Skeletal muscle satellite cell (primary cell): Measurements from ENCODE around the gene FXYD4.

Source experiments
- H3K27me3 ChIP-seq: 2 replicates; pipeline ENCODE4 v1.7.0; 2013; ENCODE audit warnings: low read length; ENCODE audit not compliant: control insufficient read depth, insufficient read depth
- H3K36me3 ChIP-seq: 2 replicates; pipeline ENCODE4 v1.7.0; 2013; ENCODE audit warnings: mild to moderate bottlenecking, control low read depth, low read length; ENCODE audit not compliant: insufficient read depth
- H3K4me1 ChIP-seq: 2 replicates; pipeline ENCODE4 v1.7.0; 2013; ENCODE audit warnings: low read length; ENCODE audit not compliant: control insufficient read depth, insufficient read depth
- H3K4me2 ChIP-seq: 2 replicates; pipeline ENCODE4 v1.7.0; 2013; ENCODE audit warnings: mild to moderate bottlenecking, low read length
- H3K4me3 ChIP-seq: 2 replicates; pipeline ENCODE4 v1.7.0; 2013; ENCODE audit warnings: low read length
- H3K9ac ChIP-seq: 2 replicates; pipeline ENCODE4 v1.7.0; 2013; ENCODE audit warnings: mild to moderate bottlenecking, low read depth, low read length, moderate library complexity
- H3K9me3 ChIP-seq: replicated peaks from 2 replicates; pipeline ENCODE4 v1.7.0; 2013; ENCODE audit warnings: mild to moderate bottlenecking, control low read depth, low read length

FXYD4 gene

DNA sequence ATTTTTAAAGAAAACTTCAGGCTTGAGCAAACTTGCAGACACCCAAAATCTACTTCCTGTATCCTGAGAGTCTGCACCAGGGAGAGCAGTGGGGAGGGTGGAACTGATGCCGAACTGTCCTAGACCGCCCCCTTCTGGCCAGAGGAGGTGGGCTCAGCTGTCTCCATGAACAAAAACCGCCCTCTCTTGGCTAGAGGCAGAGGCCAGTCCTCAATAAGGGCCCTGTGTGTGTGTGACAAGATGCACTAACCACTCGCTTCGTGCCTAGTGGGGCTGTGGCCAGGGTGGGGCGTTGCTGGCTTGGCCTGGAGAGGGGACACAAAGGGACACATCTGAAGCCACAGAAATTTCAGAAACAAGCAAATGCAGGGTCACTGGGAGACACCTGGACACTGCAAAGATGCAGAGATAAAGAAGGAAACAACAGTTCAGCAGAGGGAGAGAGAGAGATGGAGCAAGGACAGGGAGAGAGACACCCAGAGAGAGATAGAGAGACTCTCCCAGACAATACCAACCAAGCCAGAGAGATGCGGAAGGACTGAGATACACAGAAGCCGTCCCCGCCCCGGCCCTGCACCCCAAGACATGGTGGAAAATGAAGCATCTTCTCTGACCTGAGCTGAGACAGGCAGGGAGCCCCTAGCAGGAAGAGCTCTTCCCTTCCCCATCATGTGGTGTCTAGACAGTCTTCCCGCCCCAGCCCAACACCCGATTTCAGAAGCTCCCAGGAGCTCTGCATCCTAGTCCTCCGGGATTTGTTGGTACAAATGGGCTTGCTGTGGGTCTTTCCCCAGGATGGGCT is 22.7 kb upstream of the FXYD4 start:
- H3K36me3 ChIP-seq, result no peaks in the 10 kb centered on the region
- no peaks in the 10 kb centered on the region for H3K9me3 ChIP-seq
- H3K4me1 ChIP-seq, result no peaks in the 10 kb centered on the region
- H3K27me3 ChIP-seq, result peaks cover 18% of the 10 kb centered on the region
- no peak overlapping the region for H3K4me2 ChIP-seq
- no peak overlapping the region for H3K9ac ChIP-seq
- no peak overlapping the region for H3K4me3 ChIP-seq

DNA sequence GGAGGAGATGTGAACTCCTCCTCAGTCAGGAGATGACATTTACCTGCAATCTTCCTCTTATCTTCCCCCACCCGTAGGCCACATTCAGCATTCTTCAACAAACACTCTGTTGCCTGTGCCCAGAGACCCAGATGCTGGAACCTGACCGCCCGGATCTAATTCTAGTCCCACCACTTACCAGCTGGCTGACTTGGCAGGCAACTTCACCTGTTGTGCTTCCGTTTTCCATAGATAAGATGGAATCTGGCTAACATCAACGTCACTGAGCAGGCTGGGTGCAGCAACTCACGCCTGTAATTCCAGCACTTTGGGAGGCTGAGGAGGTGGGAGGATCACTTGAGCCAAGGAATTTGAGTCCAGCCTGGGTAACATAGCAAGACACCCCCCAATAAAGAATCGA is 21.3 kb upstream of the FXYD4 start:
- H3K9me3 ChIP-seq, result no peaks in the 10 kb centered on the region
- H3K4me2 ChIP-seq, result no peak overlapping the region
- no peaks in the 10 kb centered on the region for H3K36me3 ChIP-seq
- H3K27me3 ChIP-seq, result peaks cover 18% of the 10 kb centered on the region
- H3K4me1 ChIP-seq, result no peaks in the 10 kb centered on the region
- no peak overlapping the region for H3K4me3 ChIP-seq
- no peak overlapping the region for H3K9ac ChIP-seq

DNA sequence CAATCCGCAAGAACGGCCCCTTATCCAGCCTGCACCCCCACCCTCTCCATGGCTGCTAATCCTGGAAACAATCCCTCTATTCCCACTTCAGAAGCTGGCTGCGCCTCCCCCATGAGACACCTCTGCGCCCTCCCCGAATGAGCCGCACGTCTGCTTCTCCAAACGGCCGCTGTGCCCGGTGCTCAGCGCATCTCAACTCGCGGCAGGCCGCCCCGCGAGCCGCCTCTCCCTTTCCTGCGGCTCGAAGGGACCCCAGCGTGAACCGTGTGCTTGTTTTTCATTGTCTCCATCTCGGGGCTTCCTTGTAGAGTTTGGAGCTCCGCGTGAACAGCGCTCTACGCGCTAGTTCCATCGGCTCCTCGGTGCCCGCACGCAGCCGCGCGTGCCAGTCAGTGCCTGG is 20.8 kb upstream of the FXYD4 start:
- peak overlapping the region; percentile 42 for H3K4me2 ChIP-seq
- no peak overlapping the region for H3K4me3 ChIP-seq
- H3K36me3 ChIP-seq, result no peaks in the 10 kb centered on the region
- no peak overlapping the region for H3K9ac ChIP-seq
- H3K27me3 ChIP-seq, result peaks cover 18% of the 10 kb centered on the region
- H3K4me1 ChIP-seq, result peaks cover 2% of the 10 kb centered on the region
- no peaks in the 10 kb centered on the region for H3K9me3 ChIP-seq

DNA sequence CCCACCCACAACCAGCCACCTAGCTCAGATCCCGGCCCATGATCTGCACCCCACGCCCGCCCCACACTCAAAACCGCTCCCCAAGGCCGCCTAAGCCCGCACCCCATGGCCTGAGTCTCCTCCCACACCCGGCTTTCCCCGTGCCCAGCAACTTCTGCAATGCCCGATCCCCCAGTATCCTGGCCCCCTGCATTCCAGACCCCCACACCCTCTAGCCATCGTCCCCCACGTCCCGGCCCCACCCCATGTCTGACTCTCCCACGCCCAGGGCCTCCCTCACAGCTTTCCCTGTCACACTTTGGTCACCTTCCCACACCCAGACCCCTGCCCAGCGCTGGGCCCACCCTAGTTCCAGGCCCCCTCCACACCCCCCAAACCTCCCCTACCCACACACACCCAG is 20.1 kb upstream of the FXYD4 start:
- Histone ChIP-seq H3K4me3 (no peak overlapping the region), H3K4me2 (no peak overlapping the region)

DNA sequence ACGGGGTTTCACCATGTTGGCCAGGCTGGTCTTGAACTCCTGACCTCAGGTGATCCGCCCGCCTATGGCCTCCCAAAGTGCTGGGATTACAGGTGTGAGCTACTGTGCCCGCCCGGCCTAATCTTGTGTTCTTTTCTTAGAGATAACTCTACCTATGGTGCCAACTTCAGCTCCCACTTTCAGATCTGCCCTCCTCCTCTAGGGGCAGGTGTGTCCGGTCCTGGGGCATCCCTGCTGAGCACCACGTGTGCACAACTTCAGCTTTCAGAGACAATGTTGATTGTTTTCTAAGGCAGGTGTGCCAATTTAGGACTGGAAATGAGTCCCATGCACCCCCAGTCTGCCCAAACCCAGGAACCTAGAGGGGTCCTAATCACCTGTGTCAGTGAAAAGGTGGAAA is 18.5 kb upstream of the FXYD4 start:
- H3K36me3 ChIP-seq, result no peaks in the 10 kb centered on the region
- H3K27me3 ChIP-seq, result peaks cover 18% of the 10 kb centered on the region

More for the DNA sequence above, 20.1 kb upstream of the FXYD4 start:
- H3K27me3 ChIP-seq, result peaks cover 18% of the 10 kb centered on the region
- H3K9ac ChIP-seq, result no peak overlapping the region
- peaks cover 8% of the 10 kb centered on the region for H3K4me1 ChIP-seq
- H3K36me3 ChIP-seq, result no peaks in the 10 kb centered on the region
- no peaks in the 10 kb centered on the region for H3K9me3 ChIP-seq

DNA sequence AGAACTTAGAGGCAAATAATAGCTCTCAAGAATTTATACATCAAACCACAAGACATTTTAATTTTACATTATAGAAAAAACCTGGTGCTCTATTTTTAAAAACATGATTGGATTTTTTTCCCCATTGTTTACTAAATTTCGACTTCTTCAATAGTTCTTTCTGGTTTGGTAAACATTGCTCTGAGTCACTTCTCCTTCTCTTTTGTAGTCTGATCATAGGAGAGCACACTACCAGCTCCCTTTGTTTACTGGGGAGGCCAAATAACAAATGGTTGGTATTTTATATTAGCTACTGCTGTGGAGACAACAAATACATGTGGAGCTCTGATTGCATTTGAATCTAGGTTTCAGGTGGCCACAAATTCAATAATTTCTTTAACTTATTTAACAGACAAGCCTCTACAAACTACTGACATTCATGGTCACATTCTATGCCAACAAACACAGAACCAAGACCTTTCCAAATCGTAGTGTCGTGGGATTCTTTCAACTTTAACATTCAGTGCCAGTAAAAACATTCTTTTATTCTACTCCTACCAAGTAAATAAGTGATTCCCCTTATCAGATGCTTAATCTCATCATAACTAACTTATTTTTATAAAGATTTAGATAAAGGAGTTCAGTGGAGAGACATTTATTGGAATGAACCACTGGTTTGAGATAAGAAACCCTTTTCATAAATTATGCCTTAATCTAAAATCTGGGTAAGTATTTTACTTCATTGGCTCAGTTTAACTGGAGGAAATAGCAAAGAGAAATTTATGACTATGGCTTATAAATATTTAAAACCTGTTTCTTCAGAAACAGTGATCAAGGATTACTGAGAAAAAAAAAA is 17.7 kb upstream of the FXYD4 start:
- no peak overlapping the region for H3K4me3 ChIP-seq
- no peak overlapping the region for H3K4me2 ChIP-seq
- H3K36me3 ChIP-seq, result no peaks in the 10 kb centered on the region
- peaks cover 8% of the 10 kb centered on the region for H3K4me1 ChIP-seq
- H3K27me3 ChIP-seq, result peaks cover 18% of the 10 kb centered on the region
- no peaks in the 10 kb centered on the region for H3K9me3 ChIP-seq
- H3K9ac ChIP-seq, result no peak overlapping the region

More for the DNA sequence above, 18.5 kb upstream of the FXYD4 start:
- Histone ChIP-seq H3K9ac (no peak overlapping the region), H3K4me3 (no peak overlapping the region), H3K4me2 (no peak overlapping the region), H3K4me1 (peaks cover 8% of the 10 kb centered on the region), H3K9me3 (no peaks in the 10 kb centered on the region)

DNA sequence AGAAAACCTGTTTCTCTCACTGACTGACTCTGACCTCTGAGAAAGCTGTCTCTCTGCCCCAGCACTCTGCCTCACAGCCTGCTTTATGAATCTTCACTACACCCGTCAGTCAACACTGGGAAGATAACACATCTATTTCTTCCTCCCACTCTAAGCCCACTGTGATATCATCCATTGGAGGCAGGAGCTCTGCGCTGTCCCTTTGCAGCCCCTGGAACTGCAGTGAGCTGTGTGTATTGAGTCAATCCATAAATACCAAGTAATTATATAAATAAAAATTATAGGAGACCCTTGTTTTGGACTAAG is 17.2 kb upstream of the FXYD4 start:
- Histone ChIP-seq H3K36me3 (no peaks in the 10 kb centered on the region), H3K4me2 (no peak overlapping the region), H3K9ac (no peak overlapping the region), H3K4me1 (peaks cover 8% of the 10 kb centered on the region), H3K9me3 (no peaks in the 10 kb centered on the region), H3K27me3 (peaks cover 18% of the 10 kb centered on the region), H3K4me3 (no peak overlapping the region)

DNA sequence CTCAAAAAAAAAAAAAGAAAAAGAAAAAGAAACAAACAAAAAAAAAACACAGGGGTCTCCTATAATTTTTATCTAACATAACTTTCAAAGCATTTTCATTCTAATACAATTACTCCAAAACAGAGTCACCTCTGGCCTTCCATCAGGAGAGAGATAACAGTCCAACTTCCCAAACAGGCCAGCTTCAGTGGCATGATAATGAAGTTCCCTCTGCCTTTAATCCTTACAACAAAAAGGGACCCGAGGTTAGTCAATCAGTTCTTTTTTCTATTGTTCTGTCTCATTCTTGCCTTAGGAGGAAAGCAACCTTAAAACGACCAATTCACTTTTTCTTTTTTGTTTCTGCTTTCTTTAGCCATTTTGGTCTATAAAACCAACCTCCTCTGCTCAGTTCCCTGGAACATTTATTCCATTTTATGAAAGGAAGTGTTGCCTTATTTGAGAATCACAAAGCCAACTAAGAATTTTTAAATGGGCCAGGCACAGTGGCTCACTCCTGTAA is 16.5 kb upstream of the FXYD4 start:
- no peaks in the 10 kb centered on the region for H3K36me3 ChIP-seq

DNA sequence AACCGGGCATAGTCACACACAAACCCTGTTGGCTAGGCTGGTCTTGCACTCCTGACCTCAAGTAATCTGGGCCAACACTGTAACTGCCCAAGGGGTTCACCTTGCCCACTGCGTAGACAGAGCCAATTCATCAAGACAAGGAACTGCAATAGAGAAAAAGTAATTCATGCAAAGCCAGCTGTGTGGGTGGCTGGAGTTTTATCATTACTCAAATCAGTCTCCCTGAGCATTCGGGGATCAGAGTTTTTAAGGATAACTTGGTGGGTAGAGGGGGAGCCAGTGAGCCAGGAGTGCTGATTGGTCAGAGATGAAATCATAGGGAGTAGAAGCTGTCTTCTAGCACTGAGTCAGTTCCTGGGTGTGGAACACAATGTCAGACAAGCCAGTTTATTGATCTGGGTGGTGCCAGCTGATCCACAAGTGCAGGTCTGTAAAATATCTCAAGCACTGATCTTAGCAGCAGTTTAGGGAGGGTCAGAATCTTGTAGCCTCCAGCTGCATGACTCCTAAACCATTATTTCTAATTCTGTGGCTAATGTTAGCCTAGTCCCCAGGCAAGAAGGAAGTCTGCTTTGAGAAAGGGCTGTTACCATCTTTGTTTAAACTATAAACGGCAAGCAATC is 15.6 kb upstream of the FXYD4 start:
- Histone ChIP-seq H3K9ac (no peak overlapping the region), H3K4me3 (no peak overlapping the region), H3K4me1 (peaks cover 8% of the 10 kb centered on the region), H3K4me2 (peak overlapping the region; percentile 46), H3K27me3 (peaks cover 7% of the 10 kb centered on the region), H3K36me3 (no peaks in the 10 kb centered on the region), H3K9me3 (no peaks in the 10 kb centered on the region)

More for the DNA sequence above, 16.5 kb upstream of the FXYD4 start:
- H3K4me1 ChIP-seq, result peaks cover 8% of the 10 kb centered on the region
- H3K4me3 ChIP-seq, result no peak overlapping the region
- no peak overlapping the region for H3K4me2 ChIP-seq
- H3K27me3 ChIP-seq, result peaks cover 16% of the 10 kb centered on the region
- no peaks in the 10 kb centered on the region for H3K9me3 ChIP-seq
- no peak overlapping the region for H3K9ac ChIP-seq

DNA sequence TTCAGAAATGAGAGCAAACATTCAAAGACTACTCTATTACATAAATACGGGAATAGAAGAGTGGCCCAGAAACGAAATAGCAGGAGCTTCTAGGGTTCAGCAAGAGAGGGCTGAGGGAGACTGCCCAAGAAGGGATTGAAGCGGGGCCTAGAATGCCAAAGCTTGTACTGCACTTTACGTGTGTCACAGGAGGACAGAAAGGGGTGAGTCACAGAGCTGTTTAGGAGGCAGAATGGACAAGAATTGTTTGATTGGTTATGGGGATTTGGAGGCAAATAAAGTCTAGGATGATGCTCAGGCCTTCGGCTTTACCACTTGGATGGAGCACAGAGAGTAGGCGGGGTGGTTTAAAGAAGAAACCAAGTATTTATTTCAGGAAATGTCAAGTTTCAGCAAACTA is 11.3 kb upstream of the FXYD4 start:
- Histone ChIP-seq H3K4me2 (no peak overlapping the region), H3K9ac (no peak overlapping the region), H3K9me3 (no peaks in the 10 kb centered on the region), H3K4me3 (no peak overlapping the region), H3K4me1 (peaks cover 19% of the 10 kb centered on the region), H3K36me3 (no peaks in the 10 kb centered on the region), H3K27me3 (peaks cover 9% of the 10 kb centered on the region)

DNA sequence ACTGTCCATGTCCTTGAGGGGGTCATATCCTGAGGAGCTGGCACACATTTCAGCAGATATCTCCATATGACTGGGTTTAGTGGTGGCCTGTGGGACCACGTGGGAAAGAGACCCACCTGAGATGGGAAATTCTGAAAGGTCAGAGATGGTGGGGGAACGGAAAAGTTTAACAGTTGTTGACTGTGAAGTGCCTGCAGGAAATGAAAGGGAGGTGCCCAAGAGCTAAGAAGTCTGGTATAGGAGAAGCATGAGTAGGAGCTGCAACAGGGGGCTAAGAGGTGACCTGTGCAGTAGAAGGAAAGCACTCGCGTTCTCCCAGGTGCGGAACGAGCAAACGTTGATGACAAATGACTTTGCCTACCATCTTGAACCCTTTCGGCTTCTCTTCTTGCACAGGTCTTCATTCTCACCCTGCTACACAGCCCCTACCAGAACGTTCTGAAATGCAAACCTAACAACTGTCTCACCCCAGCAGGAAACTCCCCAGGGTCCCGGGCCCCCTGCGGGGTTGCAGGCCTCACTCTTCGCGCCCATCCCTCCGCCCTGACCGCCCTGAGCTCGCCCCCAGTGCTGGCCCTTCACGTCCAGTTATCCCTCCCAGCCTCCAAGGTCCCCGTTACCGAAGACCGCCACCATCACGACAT is 9.8 kb upstream of the FXYD4 start:
- peak overlapping the region; percentile 70 for H3K4me3 ChIP-seq
- H3K27me3 ChIP-seq, result peaks cover 9% of the 10 kb centered on the region
- H3K4me2 ChIP-seq, result peak overlapping the region; percentile 85
- H3K36me3 ChIP-seq, result no peaks in the 10 kb centered on the region
- H3K9ac ChIP-seq, result peak overlapping the region; percentile 56
- H3K4me1 ChIP-seq, result peaks cover 10% of the 10 kb centered on the region
- H3K9me3 ChIP-seq, result no peaks in the 10 kb centered on the region
